HepG2 (cell line): ENCODE data around the gene ENAH. TPM values are rescaled to one million over a fixed set of nuclear protein-coding genes. Genes with fewer than 3 reads are reported as not detected.

Source experiments
- ATAC-seq: fragments of 200-7000 bp; cut with Tn5 transposase; 3 replicates; pipeline ENCODE4 v1.9.1; 2020; ENCODE audit warnings: mild to moderate bottlenecking, moderate library complexity
- BruUV-seq: library from RNA; stranded (reverse); fragments of 400-500 nt; replicated peaks from 2 replicates; lab custom pipeline; 2021; lab: Mats Ljungman, UMichigan
- CTCF ChIA-PET: fragments of 300-600 bp; formaldehyde crosslinking; extraction: SDS; loops from one replicate; lab custom pipeline; 2021; ENCODE audit warnings: low total read pairs, inconsistent platforms, low intra/inter-chr PET ratio; lab: Yijun Ruan, JAX
- POLR2A ChIA-PET: fragments of 350-600 bp; sonication (Branson Sonifier 250); formaldehyde crosslinking; loops from one replicate; lab custom pipeline; 2020; ENCODE audit warnings: antibody characterized with exemption, inconsistent platforms; lab: Yijun Ruan, JAX
- DNase-seq: peaks from one replicate; pipeline ENCODE4 v3.0.0-alpha.2; 2015; ENCODE audit warnings: low spot score
- FAIRE-seq: peaks from 3 replicates; lab custom pipeline; 2011; peaks lifted over from hg19 to GRCh38; lab: Jason Lieb, UNC
- H2AFZ ChIP-seq: one replicate; pipeline ENCODE4 v1.6.1; 2011; ENCODE audit warnings: low read length, inconsistent platforms
- H3K27ac ChIP-seq: fragments of 300-600 bp; 3 replicates; pipeline ENCODE4 v1.8.0; 2011; ENCODE audit warnings: mixed run types, mild to moderate bottlenecking, mixed read lengths, low read length, inconsistent platforms; ENCODE audit not compliant: insufficient read depth; ENCODE audit errors: extremely low read length
- H3K27me3 ChIP-seq, 2 experiments: fragments of 200-600 bp in 1 of 2; 2 replicates in 1 of 2; 3 replicates in 1 of 2; pipeline versions ENCODE4 v1.6.0 to v1.8.0; 2011; ENCODE audit warnings: low read length in 2 of 2, mild to moderate bottlenecking in 2 of 2, moderate library complexity in 2 of 2, inconsistent platforms in 1 of 2; ENCODE audit not compliant: insufficient read depth in 2 of 2, control insufficient read depth in 1 of 2
- H3K36me3 ChIP-seq, 2 experiments: fragments of 200-600 bp in 1 of 2; replicated peaks in 1 of 2; 2 replicates in 1 of 2; 3 replicates in 1 of 2; pipeline versions ENCODE4 v1.5.1 to v1.8.0; 2011; ENCODE audit warnings: low read length in 2 of 2, inconsistent platforms in 1 of 2; ENCODE audit not compliant: insufficient read depth in 2 of 2, control insufficient read depth in 1 of 2
- H3K4me1 ChIP-seq: 2 replicates; pipeline ENCODE4 v1.5.1; 2012; ENCODE audit warnings: low read length, inconsistent platforms; ENCODE audit not compliant: insufficient read depth
- H3K4me2 ChIP-seq: 2 replicates; pipeline ENCODE4 v1.6.0; 2011; ENCODE audit warnings: low read depth, low read length, inconsistent platforms
- H3K4me3 ChIP-seq, 3 experiments: fragments of 200-600 bp in 1 of 3; sonication (generic), shearing (Covaris generic) in 1 of 3; replicated peaks in 1 of 3; 2 replicates each; pipeline ENCODE4 v1.5.1; 2011 to 2016; ENCODE audit warnings: low read length in 3 of 3, inconsistent platforms in 2 of 3, low read depth in 2 of 3, mild to moderate bottlenecking in 2 of 3, control low read depth in 1 of 3, mixed read lengths in 1 of 3; ENCODE audit not compliant: insufficient read depth in 1 of 3
- H3K79me2 ChIP-seq: one replicate; pipeline ENCODE4 v1.6.1; 2011; ENCODE audit warnings: low read length, inconsistent platforms; ENCODE audit not compliant: insufficient read depth
- H3K9ac ChIP-seq: 2 replicates; pipeline ENCODE4 v1.6.0; 2011; ENCODE audit warnings: mild to moderate bottlenecking, low read depth, low read length, inconsistent platforms; ENCODE audit not compliant: insufficient read depth
- H3K9me3 ChIP-seq: 2 replicates; pipeline ENCODE4 v1.5.1; 2012; ENCODE audit warnings: mild to moderate bottlenecking, low read length
- H4K20me1 ChIP-seq: 2 replicates; pipeline ENCODE4 v1.6.0; 2011; ENCODE audit warnings: inconsistent platforms, mild to moderate bottlenecking, low read length, moderate library complexity; ENCODE audit not compliant: insufficient read depth
- HDAC6 ChIP-seq: fragments of 200-600 bp; sonication (generic); IDR thresholded peaks from 2 replicates; pipeline ENCODE4 v1.7.0; 2017; ENCODE audit warnings: mild to moderate bottlenecking, antibody characterized with exemption, low read length, low read depth
- JARID2 ChIP-seq: sonication (generic); formaldehyde crosslinking; IDR thresholded peaks from 2 replicates; pipeline ENCODE4 v1.8.1; 2023; ENCODE audit warnings: missing genetic modification reagents, inconsistent platforms; ENCODE audit not compliant: insufficient replicate concordance
- JUND ChIP-seq: sonication (generic); formaldehyde crosslinking; IDR thresholded peaks from 2 replicates; pipeline ENCODE4 v1.8.0; 2022; ENCODE audit warnings: mild to moderate bottlenecking, missing genetic modification reagents
- KLF9 ChIP-seq: IDR thresholded peaks from 2 replicates; pipeline ENCODE4 v1.6.1; 2016; ENCODE audit warnings: low read depth
- RFX5 ChIP-seq: IDR thresholded peaks from 2 replicates; pipeline ENCODE4 v1.6.1; 2011; ENCODE audit warnings: low read depth, low read length, improper control_type of control experiment
- TCF12 ChIP-seq, 2 experiments: fragments of 450-650 bp in 1 of 2; sonication (generic) in 1 of 2; formaldehyde crosslinking in 1 of 2; IDR thresholded peaks; 2 replicates each; pipeline versions ENCODE4 v1.6.1 to v1.8.0; 2017 to 2022; ENCODE audit warnings: antibody characterized with exemption in 1 of 2, mild to moderate bottlenecking in 1 of 2, missing genetic modification reagents in 1 of 2, moderate library complexity in 1 of 2
- ZNF543 ChIP-seq: sonication (generic); formaldehyde crosslinking; IDR thresholded peaks from 2 replicates; pipeline ENCODE4 v1.4.0; 2020; ENCODE audit warnings: mild to moderate bottlenecking, missing genetic modification reagents
- ZNF567 ChIP-seq: sonication (generic); formaldehyde crosslinking; IDR thresholded peaks from 2 replicates; pipeline ENCODE4 v1.8.1; 2023; ENCODE audit warnings: mild to moderate bottlenecking, missing genetic modification reagents, borderline replicate concordance
- ZNF678 ChIP-seq: sonication (generic); formaldehyde crosslinking; IDR thresholded peaks from 2 replicates; pipeline ENCODE4 v1.4.0; 2020; ENCODE audit warnings: mild to moderate bottlenecking, missing genetic modification reagents
- WGBS: methylation state at CpG from one replicate; pipeline ENCODE4 v1.1.6; 2017; ENCODE audit warnings: low lambda C conversion rate; 5-methylcytosine and 5-hydroxymethylcytosine counted together
- in situ Hi-C: cut with HindIII; loops from 2 replicates; pipeline ENCODE4 v1.10.0; 2017; ENCODE audit warnings: low pct_unique_long_range_greater_than_20kb; ENCODE audit not compliant: extremely low pct_ligation_motif_present
- intact Hi-C: fragments of 100-400 bp; cut with micrococcal nuclease; formaldehyde crosslinking; loops from one replicate; pipeline ENCODE4 v1.10.0; 2022; ENCODE audit not compliant: unreplicated experiment
- polyA plus RNA-seq, 8 experiments: library from polyadenylated mRNA; depleted of rRNA in 3 of 8; stranded (reverse) in 7 of 8; unstranded in 1 of 8; fragments of >200 nt; fragmentation: Illumina TruSeq in 4 of 8; extraction: Trizol in 4 of 8; gene quantifications; 2 replicates each; pipeline versions ENCODE4 v1.2.1 to v1.2.3, GENCODE V29; 2011 to 2016; ENCODE audit warnings: low read depth in 4 of 8, missing spikeins in 1 of 8, mixed read lengths in 1 of 8; ENCODE audit not compliant: insufficient read depth in 1 of 8
- total RNA-seq, 5 experiments: library from RNA; depleted of rRNA; stranded (reverse); fragments of >200 nt; fragmentation: Illumina TruSeq; extraction: Trizol; gene quantifications; 2 replicates each; pipeline ENCODE4 v1.2.3, GENCODE V29; 2016; ENCODE audit warnings: low read depth in 1 of 5

The ENAH gene
- total and polyA plus RNA-seq, 2 of the 13 experiments (the other 11 are each of a cell fraction or from before 2014, with no cell fraction given) = 22.1 to 58.3 TPM

GRCh38 chr1:225597926-225598575 lies 54.9 kb downstream of the ENAH start:
- TF ChIP-seq TCF12 (IDR thresholded peaks at IDR 0.05) (no peak), TCF12 (CRISPR knock-in tag; IDR thresholded peaks at IDR 0.05) (no peak), HDAC6 (no peak), ZNF567 (CRISPR knock-in tag) (no peak), KLF9 (CRISPR knock-in tag) (no peak), JARID2 (CRISPR knock-in tag) (no peak), ZNF678 (CRISPR knock-in tag) (no peak), ZNF543 (CRISPR knock-in tag) (no peak), JUND (CRISPR knock-in tag) (no peak), RFX5 (no peak)
- no peak for DNase-seq
- no peak overlapping the region for H3K27ac ChIP-seq
- no peak overlapping the region for H3K9ac ChIP-seq
- no peaks in the 10 kb centered on the region for H4K20me1 ChIP-seq
- in situ Hi-C loops (no loop called here), intact Hi-C loops (loop anchor here (10.0 kb wide), 1 partner anchor 47 kb away; no protein-coding TSS in a partner anchor)
- no peaks in the 10 kb centered on the region for H3K27me3 ChIP-seq
- no peaks in the 10 kb centered on the region for H3K9me3 ChIP-seq
- 96% methylated on average over 2 of the region's 2 CpGs for WGBS
- no peak overlapping the region for H3K4me2 ChIP-seq
- peaks cover 56% of the 10 kb centered on the region for H3K79me2 ChIP-seq
- POLR2A ChIA-PET = no interaction called here
- FAIRE-seq = no peak
- no peak overlapping the region for H2AFZ ChIP-seq
- CTCF ChIA-PET = no interaction called here
- peaks cover 13% of the 10 kb centered on the region for H3K4me1 ChIP-seq
- peaks cover 2 to 3% of the 10 kb centered on the region in 2 experiments; a peak in 1 of 5 replicates for H3K36me3 ChIP-seq
- no TSS peak for BruUV-seq
- H3K4me3 ChIP-seq = no peak overlapping the region
- ATAC-seq = no peak
